Panc1 (cell line): ENCODE results near the gene MARVELD2. TPM values are rescaled to one million over a fixed set of nuclear protein-coding genes. Genes with fewer than 3 reads are reported as not detected.

Experiments
- ATAC-seq: fragments of 200-7000 bp; cut with Tn5 transposase; 2 replicates; pipeline ENCODE4 v1.9.1; 2020; ENCODE audit warnings: mild to moderate bottlenecking, moderate library complexity
- BruUV-seq: library from RNA; stranded (reverse); fragments of 400-500 nt; replicated peaks from 2 replicates; lab custom pipeline; 2021; lab: Mats Ljungman, UMichigan
- CTCF ChIA-PET: fragments of 300-600 bp; sonication (Branson Sonifier 250); formaldehyde crosslinking; loops from one replicate; lab custom pipeline; 2022; ENCODE audit warnings: antibody characterized with exemption; lab: Charles Lee
- POLR2A ChIA-PET: fragments of 300-600 bp; sonication (Branson Sonifier 250); formaldehyde crosslinking; loops from one replicate; lab custom pipeline; 2022; ENCODE audit warnings: antibody characterized with exemption; lab: Charles Lee
- DNase-seq: peaks from one replicate; pipeline ENCODE4 v3.0.0-alpha.2; 2010; ENCODE audit warnings: low read depth, low spot score
- H3K27ac ChIP-seq: 2 replicates; pipeline ENCODE4 v1.5.1; 2011; ENCODE audit warnings: mild to moderate bottlenecking, low read length, inconsistent platforms
- H3K27me3 ChIP-seq: fragments of 200-500 bp; sonication (Bioruptor generic); 2 replicates; pipeline ENCODE4 v1.6.0; 2014; ENCODE audit warnings: low read length, inconsistent platforms; ENCODE audit not compliant: control insufficient read depth, insufficient read depth
- H3K36me3 ChIP-seq: fragments of 200-500 bp; sonication (Bioruptor generic); 2 replicates; pipeline ENCODE4 v1.5.1; 2014; ENCODE audit warnings: inconsistent platforms, mild to moderate bottlenecking, low read length, moderate library complexity; ENCODE audit not compliant: control insufficient read depth, insufficient read depth
- H3K4me1 ChIP-seq: 2 replicates; pipeline ENCODE4 v1.5.1; 2011; ENCODE audit warnings: inconsistent platforms, mild to moderate bottlenecking, low read length, moderate library complexity; ENCODE audit not compliant: control insufficient read depth, insufficient read depth
- H3K4me3 ChIP-seq, 2 experiments: 2 replicates each; pipeline ENCODE4 v1.5.1; 2011 to 2012; ENCODE audit warnings: low read depth in 2 of 2, low read length in 2 of 2, mild to moderate bottlenecking in 2 of 2, inconsistent platforms in 1 of 2, moderate library complexity in 1 of 2
- H3K9me3 ChIP-seq: fragments of 200-500 bp; sonication (Bioruptor generic); 2 replicates; pipeline ENCODE4 v1.5.1; 2014; ENCODE audit warnings: low read depth, mild to moderate bottlenecking, inconsistent platforms, low read length, moderate library complexity; ENCODE audit not compliant: control insufficient read depth, insufficient read depth
- POLR2AphosphoS5 ChIP-seq: IDR thresholded peaks from 2 replicates; pipeline ENCODE4 v1.6.1; 2012; ENCODE audit warnings: mild to moderate bottlenecking, low read depth, low read length, moderate library complexity
- SIN3A ChIP-seq: IDR thresholded peaks from 2 replicates; pipeline ENCODE4 v1.6.1; 2012; ENCODE audit warnings: low read depth, mild to moderate bottlenecking, low read length, moderate library complexity, borderline replicate concordance; ENCODE audit not compliant: insufficient read depth
- TCF7L2 ChIP-seq: IDR thresholded peaks from 2 replicates; pipeline ENCODE4 v1.6.1; 2011; ENCODE audit warnings: mild to moderate bottlenecking, low read depth, low read length, inconsistent platforms
- in situ Hi-C: cut with HindIII; loops from 2 replicates; pipeline ENCODE4 v1.10.0; 2016; ENCODE audit warnings: low sequenced_read_pairs, low pct_unique_long_range_greater_than_20kb
- intact Hi-C: fragments of 100-400 bp; cut with micrococcal nuclease; formaldehyde crosslinking; loops from one replicate; pipeline ENCODE4 v1.10.0; 2022; ENCODE audit not compliant: unreplicated experiment
- total RNA-seq: library from RNA; stranded (reverse); gene quantifications from one replicate; pipeline ENCODE4 v1.2.1, GENCODE V29; 2021; ENCODE audit not compliant: unreplicated experiment
- TF ChIP-seq, protein P1 (sequence below): fragments of 450-650 bp; IDR thresholded peaks from 2 replicates; pipeline ENCODE4 v1.5.1; 2017; ENCODE audit warnings: mild to moderate bottlenecking
- TF ChIP-seq, protein P2 (sequence below), 2 experiments: IDR thresholded peaks; 2 replicates each; pipeline ENCODE4 v1.6.1; 2011 to 2012; ENCODE audit warnings: low read depth in 2 of 2, control low read depth in 1 of 2, low read length in 1 of 2, mild to moderate bottlenecking in 1 of 2, moderate library complexity in 1 of 2; ENCODE audit not compliant: insufficient read depth in 1 of 2

The MARVELD2 gene
- total RNA-seq, 1 experiment from 2014 or later: 17.3 TPM

DNA sequence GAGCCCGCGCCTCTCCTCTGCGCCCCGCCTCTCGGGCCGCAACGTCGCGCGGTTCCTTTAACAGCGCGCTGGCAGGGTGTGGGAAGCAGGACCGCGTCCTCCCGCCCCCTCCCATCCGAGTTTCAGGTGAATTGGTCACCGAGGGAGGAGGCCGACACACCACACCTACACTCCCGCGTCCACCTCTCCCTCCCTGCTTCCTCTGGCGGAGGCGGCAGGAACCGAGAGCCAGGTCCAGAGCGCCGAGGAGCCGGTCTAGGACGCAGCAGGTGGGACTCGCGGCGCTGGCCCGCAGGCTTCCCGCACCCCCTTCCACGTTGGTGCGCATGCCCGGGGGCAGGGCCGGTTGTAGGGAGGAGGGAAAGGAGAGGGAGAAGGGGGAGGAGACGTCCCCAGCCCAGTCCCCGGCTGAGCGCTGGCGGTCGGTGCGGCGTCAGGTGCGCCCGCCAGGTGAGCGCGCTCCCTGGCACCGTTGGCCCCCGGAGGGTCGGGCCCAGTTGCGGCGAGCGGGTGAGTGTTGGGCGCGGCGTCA lies 77.5 kb downstream of the MARVELD2 start, which contains the start of gene OCLN:
OCLN (plus strand) TSS at position 400 of the 532 bp plus-strand sequence. CDS start 11,455 bp downstream, outside the sequence.
- Histone ChIP-seq H3K4me3 (peak within 1 kb of the TSS; percentile 69 to 86), H3K4me1 (peaks cover 30% of the 10 kb centered on the region), H3K27ac (peak within 1 kb of the TSS; percentile 92), H3K36me3 (no peaks in the 10 kb centered on the region; the same call in 1 of the 2 replicates), H3K9me3 (no peaks in the 10 kb centered on the region), H3K27me3 (no peaks in the 10 kb centered on the region)
- DNase-seq (no peak), ATAC-seq (peak; percentile 93)
- BruUV-seq: no TSS peak
- intact Hi-C loops: no loop called here
- ChIA-PET POLR2A (no interaction called here), CTCF (no interaction called here)
- in situ Hi-C loops: no loop called here
- peak; percentile 79; the same call in 1 of the 2 replicates for TF ChIP-seq POLR2AphosphoS5
- peak; percentile 68; the same call in 1 of the 2 replicates for TF ChIP-seq SIN3A
- TF ChIP-seq, protein P1, sequence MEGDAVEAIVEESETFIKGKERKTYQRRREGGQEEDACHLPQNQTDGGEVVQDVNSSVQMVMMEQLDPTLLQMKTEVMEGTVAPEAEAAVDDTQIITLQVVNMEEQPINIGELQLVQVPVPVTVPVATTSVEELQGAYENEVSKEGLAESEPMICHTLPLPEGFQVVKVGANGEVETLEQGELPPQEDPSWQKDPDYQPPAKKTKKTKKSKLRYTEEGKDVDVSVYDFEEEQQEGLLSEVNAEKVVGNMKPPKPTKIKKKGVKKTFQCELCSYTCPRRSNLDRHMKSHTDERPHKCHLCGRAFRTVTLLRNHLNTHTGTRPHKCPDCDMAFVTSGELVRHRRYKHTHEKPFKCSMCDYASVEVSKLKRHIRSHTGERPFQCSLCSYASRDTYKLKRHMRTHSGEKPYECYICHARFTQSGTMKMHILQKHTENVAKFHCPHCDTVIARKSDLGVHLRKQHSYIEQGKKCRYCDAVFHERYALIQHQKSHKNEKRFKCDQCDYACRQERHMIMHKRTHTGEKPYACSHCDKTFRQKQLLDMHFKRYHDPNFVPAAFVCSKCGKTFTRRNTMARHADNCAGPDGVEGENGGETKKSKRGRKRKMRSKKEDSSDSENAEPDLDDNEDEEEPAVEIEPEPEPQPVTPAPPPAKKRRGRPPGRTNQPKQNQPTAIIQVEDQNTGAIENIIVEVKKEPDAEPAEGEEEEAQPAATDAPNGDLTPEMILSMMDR: no peak

DNA sequence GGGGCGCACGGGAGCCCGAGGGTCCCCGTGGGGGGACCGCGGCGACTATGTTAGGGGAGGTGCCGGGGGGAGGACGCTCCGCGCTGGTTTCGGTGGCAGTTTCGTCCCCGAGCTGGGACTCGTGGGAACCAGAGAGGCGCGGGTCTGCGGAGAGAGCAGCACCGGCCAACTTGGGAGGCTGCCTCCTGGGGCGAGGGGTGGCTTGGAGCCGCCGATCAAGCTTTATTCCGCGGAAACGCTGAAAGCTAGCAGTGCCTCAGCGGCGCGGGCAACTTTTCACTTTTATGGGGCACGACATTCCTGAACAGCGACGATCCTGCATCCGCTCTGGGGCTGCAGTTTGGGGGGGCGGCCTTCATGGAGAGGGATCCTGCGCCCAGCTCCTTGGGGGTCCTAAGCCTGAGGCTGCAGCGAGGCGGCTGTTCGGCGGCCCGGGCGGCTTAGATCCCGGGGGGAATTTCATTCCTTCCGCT lies 78.0 kb downstream of the MARVELD2 start:
- BruUV-seq: no TSS peak
- peak; percentile 63 for ATAC-seq
- peak overlapping the region; percentile 69 to 86 for H3K4me3 ChIP-seq
- no peaks in the 10 kb centered on the region for H3K9me3 ChIP-seq
- H3K27ac ChIP-seq: peak overlapping the region; percentile 92
- H3K4me1 ChIP-seq: peaks cover 33% of the 10 kb centered on the region
- CTCF ChIA-PET: interaction anchor here (0.7 kb wide), 1 partner anchor 33 kb away, joined by 3 read pairs; no protein-coding TSS in a partner anchor
- no peak for DNase-seq
- intact Hi-C loops (no loop called here), in situ Hi-C loops (no loop called here)
- POLR2A ChIA-PET: interaction anchor here (0.6 kb wide), 1 partner anchor 9 kb away, joined by 5 read pairs; no protein-coding TSS in a partner anchor
- 0 out of 2 replicates have a peak, but pooled peaks have one; percentile 48 for TF ChIP-seq SIN3A
- TF ChIP-seq POLR2AphosphoS5: no peak
- H3K36me3 ChIP-seq: no peaks in the 10 kb centered on the region; the same call in 1 of the 2 replicates
- no peaks in the 10 kb centered on the region for H3K27me3 ChIP-seq

DNA sequence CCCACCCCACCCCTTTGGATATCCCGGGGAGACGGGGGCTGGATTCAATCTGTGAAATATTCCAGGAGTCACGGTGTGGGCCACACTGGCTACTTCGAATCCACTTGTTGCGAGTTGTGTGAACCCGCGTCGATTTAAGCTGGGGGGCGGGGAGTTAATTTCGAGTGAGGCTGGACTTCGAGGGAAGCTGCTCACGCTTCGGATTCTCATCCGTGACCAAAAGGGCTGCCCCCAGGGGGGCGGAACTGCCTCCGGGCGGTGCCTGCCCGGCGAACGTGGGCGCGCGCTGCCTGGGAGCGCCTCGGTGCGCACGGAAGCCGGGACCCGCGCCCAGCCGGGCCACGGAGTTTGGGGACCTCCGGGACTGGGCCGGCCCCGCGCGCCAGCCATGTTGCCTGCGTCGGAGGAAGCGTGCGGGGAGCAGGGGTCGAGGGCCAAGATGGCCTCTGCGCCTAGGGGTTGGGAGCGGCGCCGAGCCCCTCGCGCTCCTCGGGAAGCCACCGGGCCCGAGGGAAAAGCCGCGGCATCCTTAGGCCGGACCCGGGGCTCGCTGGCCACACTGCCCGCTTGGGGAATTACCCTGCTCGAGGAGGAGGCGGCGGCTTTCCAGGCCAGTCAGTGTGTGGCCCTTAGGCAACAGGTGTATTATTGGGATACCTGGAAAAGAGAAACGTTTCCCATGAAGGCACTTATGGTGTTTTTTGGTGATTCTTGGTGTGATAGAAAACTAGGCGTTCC lies 78.6 kb downstream of the MARVELD2 start:
- CTCF ChIA-PET: interaction anchor here (0.7 kb wide), 1 partner anchor 33 kb away, joined by 3 read pairs; no protein-coding TSS in a partner anchor
- intact Hi-C loops: no loop called here
- ATAC-seq (peak; percentile 57), DNase-seq (no peak)
- Histone ChIP-seq H3K4me3 (peak overlapping the region; percentile 69 to 86), H3K9me3 (no peaks in the 10 kb centered on the region), H3K27ac (peak overlapping the region; percentile 92), H3K36me3 (no peaks in the 10 kb centered on the region; the same call in 1 of the 2 replicates), H3K27me3 (no peaks in the 10 kb centered on the region), H3K4me1 (peaks cover 38% of the 10 kb centered on the region)
- BruUV-seq: no TSS peak
- POLR2A ChIA-PET: interaction anchor here (0.6 kb wide), 1 partner anchor 8 kb away, joined by 5 read pairs; no protein-coding TSS in a partner anchor
- in situ Hi-C loops: no loop called here
- TF ChIP-seq POLR2AphosphoS5: no peak
- TF ChIP-seq SIN3A: no peak
- TF ChIP-seq, protein P2, sequence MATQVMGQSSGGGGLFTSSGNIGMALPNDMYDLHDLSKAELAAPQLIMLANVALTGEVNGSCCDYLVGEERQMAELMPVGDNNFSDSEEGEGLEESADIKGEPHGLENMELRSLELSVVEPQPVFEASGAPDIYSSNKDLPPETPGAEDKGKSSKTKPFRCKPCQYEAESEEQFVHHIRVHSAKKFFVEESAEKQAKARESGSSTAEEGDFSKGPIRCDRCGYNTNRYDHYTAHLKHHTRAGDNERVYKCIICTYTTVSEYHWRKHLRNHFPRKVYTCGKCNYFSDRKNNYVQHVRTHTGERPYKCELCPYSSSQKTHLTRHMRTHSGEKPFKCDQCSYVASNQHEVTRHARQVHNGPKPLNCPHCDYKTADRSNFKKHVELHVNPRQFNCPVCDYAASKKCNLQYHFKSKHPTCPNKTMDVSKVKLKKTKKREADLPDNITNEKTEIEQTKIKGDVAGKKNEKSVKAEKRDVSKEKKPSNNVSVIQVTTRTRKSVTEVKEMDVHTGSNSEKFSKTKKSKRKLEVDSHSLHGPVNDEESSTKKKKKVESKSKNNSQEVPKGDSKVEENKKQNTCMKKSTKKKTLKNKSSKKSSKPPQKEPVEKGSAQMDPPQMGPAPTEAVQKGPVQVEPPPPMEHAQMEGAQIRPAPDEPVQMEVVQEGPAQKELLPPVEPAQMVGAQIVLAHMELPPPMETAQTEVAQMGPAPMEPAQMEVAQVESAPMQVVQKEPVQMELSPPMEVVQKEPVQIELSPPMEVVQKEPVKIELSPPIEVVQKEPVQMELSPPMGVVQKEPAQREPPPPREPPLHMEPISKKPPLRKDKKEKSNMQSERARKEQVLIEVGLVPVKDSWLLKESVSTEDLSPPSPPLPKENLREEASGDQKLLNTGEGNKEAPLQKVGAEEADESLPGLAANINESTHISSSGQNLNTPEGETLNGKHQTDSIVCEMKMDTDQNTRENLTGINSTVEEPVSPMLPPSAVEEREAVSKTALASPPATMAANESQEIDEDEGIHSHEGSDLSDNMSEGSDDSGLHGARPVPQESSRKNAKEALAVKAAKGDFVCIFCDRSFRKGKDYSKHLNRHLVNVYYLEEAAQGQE (IDR thresholded peaks at IDR 0.05; ENCODE audit: insufficient read depth in 1 of 2, low read depth in 2 of 2, low read length in 1 of 2): no peak
- TF ChIP-seq TCF7L2: 0 out of 2 replicates have a peak, but pooled peaks have one; percentile 17
